Nephron progenitor cell (in vitro differentiated cells): Measurements from ENCODE around the gene C3orf49.

ENCODE experiments used
- DNase-seq: peaks from one replicate; pipeline ENCODE4 v3.0.0; 2021
- H3K27ac Mint-ChIP-seq: 2 replicates; pipeline ENCODE4 v1.8.0; 2021; ENCODE audit warnings: mild to moderate bottlenecking, moderate library complexity, mixed read lengths
- H3K27me3 Mint-ChIP-seq: 2 replicates; pipeline ENCODE4 v1.8.0; 2021; ENCODE audit warnings: mild to moderate bottlenecking, low read depth, mixed read lengths; ENCODE audit not compliant: poor library complexity
- H3K36me3 Mint-ChIP-seq: 2 replicates; pipeline ENCODE4 v1.8.0; 2021; ENCODE audit warnings: low read depth, mixed read lengths
- H3K4me1 Mint-ChIP-seq: 2 replicates; pipeline ENCODE4 v1.8.0; 2021; ENCODE audit warnings: mixed read lengths
- H3K4me3 Mint-ChIP-seq: 2 replicates; pipeline ENCODE4 v1.8.0; 2021; ENCODE audit warnings: mild to moderate bottlenecking, moderate library complexity, mixed read lengths
- H3K9me3 Mint-ChIP-seq: 2 replicates; pipeline ENCODE4 v1.8.0; 2021; ENCODE audit warnings: mild to moderate bottlenecking, moderate library complexity, mixed read lengths
- TF ChIP-seq, protein P1 (sequence below): fragments of 200-600 bp; sonication (generic); IDR thresholded peaks from 2 replicates; pipeline ENCODE4 v1.5.0; 2021; ENCODE audit warnings: antibody characterized with exemption

Gene C3orf49

GRCh38 chr3:63892773-63893352 lies 73.8 kb downstream of the C3orf49 start:
- no peak overlapping the region for H3K4me3 Mint-ChIP-seq
- no peaks in the 10 kb centered on the region for H3K9me3 Mint-ChIP-seq
- peaks cover 5% of the 10 kb centered on the region for H3K36me3 Mint-ChIP-seq
- no peak overlapping the region for H3K27ac Mint-ChIP-seq
- peaks cover 14% of the 10 kb centered on the region for H3K4me1 Mint-ChIP-seq
- DNase-seq, result no peak
- TF ChIP-seq, protein P1, sequence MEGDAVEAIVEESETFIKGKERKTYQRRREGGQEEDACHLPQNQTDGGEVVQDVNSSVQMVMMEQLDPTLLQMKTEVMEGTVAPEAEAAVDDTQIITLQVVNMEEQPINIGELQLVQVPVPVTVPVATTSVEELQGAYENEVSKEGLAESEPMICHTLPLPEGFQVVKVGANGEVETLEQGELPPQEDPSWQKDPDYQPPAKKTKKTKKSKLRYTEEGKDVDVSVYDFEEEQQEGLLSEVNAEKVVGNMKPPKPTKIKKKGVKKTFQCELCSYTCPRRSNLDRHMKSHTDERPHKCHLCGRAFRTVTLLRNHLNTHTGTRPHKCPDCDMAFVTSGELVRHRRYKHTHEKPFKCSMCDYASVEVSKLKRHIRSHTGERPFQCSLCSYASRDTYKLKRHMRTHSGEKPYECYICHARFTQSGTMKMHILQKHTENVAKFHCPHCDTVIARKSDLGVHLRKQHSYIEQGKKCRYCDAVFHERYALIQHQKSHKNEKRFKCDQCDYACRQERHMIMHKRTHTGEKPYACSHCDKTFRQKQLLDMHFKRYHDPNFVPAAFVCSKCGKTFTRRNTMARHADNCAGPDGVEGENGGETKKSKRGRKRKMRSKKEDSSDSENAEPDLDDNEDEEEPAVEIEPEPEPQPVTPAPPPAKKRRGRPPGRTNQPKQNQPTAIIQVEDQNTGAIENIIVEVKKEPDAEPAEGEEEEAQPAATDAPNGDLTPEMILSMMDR, result no peak
- H3K27me3 Mint-ChIP-seq, result no peaks in the 10 kb centered on the region

GRCh38 chr3:63895422-63896189 lies 76.5 kb downstream of the C3orf49 start:
- Mint-ChIP-seq H3K4me1 (peaks cover 14% of the 10 kb centered on the region), H3K4me3 (no peak overlapping the region), H3K36me3 (peaks cover 23% of the 10 kb centered on the region), H3K9me3 (no peaks in the 10 kb centered on the region), H3K27me3 (no peaks in the 10 kb centered on the region), H3K27ac (peak overlapping the region; percentile 50)
- no peak for DNase-seq
- TF ChIP-seq, protein P1, result no peak

GRCh38 chr3:63896332-63897030 lies 77.4 kb downstream of the C3orf49 start:
- no peaks in the 10 kb centered on the region for H3K27me3 Mint-ChIP-seq
- TF ChIP-seq, protein P1, result no peak
- peaks cover 14% of the 10 kb centered on the region for H3K4me1 Mint-ChIP-seq
- H3K27ac Mint-ChIP-seq, result no peak overlapping the region
- peaks cover 27% of the 10 kb centered on the region for H3K36me3 Mint-ChIP-seq
- no peak overlapping the region for H3K4me3 Mint-ChIP-seq
- no peak for DNase-seq
- no peaks in the 10 kb centered on the region for H3K9me3 Mint-ChIP-seq
